Lung microvascular endothelial cell (primary cell): ENCODE results near the gene IDI2. TPM values are rescaled to one million over a fixed set of nuclear protein-coding genes. Genes with fewer than 3 reads are reported as not detected.

ENCODE experiments used
- DNase-seq, 2 donors: peaks; one replicate each; pipeline versions ENCODE4 v3.0.0 to v3.0.0-alpha.2; 2010; ENCODE audit warnings: low read depth in 2 of 2
- total RNA-seq: library from RNA; depleted of rRNA; stranded (reverse); fragments of >200 nt; gene quantifications from 2 replicates; pipeline ENCODE4 v1.2.1, GENCODE V29; 2014

Gene IDI2
- total RNA-seq, 1 donor from 2014 or later, result not detected

DNA sequence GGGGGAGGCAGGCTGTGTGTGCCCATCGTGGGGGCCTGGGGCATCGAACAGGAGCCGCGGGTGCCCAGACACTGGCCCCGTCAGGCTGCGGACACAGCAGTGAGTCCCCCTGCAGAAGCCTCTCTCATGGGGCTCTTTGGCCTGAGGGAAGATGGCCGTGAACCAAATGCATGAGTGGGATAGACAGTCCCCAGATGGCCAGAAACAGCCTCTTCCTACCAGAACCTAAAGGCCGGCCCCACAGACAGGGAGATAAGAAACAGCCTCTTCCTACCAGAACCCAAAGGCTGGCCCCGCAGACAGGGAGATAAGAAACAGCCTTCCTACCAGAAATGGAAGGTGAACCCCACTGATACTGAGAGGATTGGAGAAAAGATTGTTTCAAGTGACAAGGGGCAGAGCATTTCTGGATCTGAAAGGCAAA is 16.6 kb downstream of the IDI2 start:
- no peak for DNase-seq

DNA sequence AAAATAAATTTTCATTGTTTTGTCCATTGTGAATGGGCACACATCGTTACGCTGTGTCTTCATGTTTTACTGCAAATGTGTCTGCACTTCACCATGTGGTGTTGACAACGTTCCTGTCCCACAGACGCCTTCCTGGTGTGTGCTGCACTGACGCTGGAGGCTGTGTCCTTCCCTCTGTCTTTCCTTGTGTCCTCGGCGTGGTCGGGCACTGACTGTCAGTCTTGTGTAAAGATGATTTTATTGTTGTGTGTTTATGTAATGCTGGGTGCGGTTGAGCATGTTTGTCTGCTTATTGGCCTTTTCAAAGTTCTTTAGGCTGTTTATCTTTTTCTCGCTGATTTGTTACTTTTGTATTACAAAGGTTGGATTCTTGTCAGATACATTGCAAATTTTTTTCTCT is 18.1 kb downstream of the IDI2 start:
- DNase-seq, result no peak

DNA sequence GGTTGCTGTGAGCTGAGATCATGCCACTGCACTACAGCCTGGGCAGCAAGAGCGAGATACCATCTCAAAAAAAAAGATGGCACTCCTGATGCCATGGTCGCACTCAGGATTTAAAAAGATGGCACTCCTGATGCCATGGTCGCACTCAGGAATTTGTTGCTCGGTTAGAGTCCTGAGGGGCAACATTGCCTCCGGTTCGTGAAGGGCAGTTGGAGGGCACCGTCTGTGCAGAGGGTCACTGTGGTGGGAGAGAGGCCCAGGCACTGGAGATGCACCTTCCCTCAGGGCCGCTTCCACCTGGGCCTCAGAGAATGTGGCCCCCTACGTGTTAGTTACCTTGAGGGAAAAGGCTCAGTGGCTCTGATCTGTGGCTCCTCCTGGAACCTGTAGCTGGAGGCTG is 19.1 kb downstream of the IDI2 start:
- DNase-seq, result no peak

DNA sequence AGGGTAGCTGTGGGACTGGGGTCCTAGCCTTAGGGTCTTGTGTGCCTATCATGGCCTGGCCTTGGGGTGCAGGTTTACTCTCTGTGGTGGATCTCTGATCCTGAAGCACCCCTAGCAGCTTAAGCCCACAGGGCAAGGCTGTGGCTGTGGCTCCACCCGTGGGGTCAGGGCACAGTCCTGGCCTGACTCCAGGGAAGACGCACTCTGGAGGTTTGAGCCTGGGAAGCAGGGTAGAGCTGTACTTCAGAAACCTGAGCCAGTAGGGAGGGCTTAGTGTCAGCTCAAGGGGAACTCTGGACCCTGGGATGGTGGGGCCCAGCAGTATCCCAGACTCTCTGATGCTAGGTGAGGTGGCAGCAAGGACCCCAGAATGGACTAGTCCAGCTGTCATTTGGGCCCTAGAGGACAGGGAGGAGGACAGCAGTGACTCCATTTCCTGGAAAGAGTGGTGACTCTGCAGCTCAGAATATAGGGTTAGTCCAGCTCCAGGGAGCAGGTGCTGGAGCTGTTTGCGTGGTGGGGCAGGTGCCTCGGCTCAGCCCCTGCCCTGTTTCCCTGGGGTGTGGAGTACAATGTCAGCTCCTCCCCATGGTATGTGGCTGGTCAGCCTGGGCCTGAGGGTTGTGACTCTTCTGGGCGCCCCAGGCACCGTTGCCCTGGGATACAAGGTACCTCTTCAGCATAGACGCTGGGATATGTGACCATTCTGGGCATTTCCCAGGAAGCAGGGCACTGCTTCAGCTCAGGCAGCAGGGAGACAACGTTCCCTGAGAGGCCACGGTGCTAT is 21.6 kb downstream of the IDI2 start:
- no peak for DNase-seq

DNA sequence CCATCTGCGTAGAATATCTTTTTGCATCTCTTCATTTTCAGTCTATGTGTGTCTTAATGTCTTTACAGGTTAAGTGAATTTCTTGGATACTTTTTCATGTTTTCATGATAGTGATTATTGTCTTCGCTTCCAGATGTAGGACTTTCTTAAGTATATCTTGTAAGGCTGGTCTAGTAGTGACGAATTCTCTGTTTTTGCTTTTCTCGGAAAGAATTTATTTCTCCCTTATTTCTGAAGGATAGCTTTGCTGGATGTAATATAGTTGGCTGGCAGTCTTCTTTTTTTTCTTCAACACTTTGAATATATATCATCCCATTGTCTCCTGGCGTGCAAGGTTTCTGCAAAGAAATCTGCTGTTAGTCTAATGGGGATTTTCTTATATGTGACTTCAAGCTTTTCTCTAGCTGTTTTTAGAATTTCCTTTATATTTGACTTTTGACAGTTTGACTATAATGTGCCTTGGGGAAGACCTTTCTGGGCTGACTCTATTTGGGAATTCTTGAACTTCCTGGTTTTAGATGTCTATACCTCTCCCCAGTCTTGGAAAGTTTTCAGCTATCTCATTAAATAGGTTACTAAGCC is 23.1 kb downstream of the IDI2 start:
- no peak for DNase-seq

DNA sequence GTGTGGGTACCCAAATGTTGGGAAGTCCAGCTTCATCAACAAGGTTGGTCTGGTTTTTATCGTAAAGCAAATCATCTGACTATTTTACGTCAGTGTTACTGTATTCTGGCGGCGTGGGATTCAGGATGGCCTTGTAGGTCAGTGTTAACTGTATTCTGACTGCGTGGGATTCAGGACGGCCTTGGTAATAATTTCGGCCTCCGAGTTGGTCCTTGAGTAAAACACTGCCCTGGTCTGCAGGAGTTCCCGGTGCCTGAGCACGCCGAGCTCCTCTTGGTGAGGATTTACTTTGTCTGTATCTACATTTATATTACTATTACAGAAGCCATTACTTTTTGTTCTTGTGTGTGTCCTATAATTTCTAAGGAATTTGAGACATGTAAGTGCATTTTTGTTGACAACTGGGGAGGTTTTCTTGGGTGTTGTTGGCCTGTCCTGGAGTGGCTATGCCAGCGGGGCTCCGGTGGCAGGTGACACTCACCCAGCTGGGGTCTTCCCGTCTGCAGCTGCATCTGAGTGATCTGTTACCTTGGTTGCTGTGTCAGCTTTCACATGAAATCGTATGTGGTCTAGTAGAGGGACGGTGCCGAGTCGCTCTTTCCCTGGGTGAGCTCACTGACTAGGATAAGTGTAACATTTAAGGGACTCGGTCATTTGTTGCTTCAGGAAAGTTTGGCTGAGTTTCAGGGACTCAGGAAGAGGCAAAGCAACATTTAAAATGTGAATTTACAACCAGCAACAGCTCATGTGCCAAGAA is 28.2 kb downstream of the IDI2 start:
- no peak for DNase-seq

DNA sequence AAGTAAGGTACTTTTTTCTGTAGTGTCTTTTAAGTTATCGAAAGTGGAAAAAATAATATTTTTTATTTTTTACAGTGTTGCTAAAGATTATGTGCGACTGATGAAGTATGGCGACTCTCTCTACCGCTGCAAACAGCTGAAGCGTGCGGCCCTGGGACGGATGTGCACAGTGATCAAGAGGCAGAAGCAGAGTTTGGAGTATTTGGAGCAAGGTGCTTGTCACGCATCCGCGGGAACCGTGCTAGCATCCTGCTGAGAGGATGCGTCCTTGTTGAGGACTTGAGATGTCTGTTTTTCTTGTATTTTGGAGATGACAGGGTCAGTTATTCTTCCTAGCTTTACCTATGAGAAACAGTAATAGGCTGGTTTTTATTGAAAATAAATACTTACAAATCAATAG is 29.6 kb downstream of the IDI2 start:
- no peak for DNase-seq

DNA sequence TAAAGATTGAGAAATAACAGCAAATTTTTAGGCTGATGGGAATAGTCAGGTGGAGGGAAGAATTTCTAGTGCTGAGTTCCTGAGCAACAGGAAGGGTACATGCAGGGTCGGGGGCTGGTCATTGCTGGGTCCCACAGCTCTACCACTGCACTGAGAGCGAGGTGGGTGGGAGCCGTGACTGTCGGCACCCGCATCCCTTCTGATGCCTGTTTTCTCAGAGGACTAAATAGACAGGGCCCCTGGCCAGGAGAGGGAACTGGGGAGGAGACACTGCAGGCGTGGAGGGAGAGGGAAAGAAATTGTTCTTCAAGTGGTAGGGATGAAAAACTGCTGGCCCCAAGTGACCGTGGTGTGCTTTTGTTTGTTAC is 30.1 kb downstream of the IDI2 start:
- DNase-seq, result no peak

DNA sequence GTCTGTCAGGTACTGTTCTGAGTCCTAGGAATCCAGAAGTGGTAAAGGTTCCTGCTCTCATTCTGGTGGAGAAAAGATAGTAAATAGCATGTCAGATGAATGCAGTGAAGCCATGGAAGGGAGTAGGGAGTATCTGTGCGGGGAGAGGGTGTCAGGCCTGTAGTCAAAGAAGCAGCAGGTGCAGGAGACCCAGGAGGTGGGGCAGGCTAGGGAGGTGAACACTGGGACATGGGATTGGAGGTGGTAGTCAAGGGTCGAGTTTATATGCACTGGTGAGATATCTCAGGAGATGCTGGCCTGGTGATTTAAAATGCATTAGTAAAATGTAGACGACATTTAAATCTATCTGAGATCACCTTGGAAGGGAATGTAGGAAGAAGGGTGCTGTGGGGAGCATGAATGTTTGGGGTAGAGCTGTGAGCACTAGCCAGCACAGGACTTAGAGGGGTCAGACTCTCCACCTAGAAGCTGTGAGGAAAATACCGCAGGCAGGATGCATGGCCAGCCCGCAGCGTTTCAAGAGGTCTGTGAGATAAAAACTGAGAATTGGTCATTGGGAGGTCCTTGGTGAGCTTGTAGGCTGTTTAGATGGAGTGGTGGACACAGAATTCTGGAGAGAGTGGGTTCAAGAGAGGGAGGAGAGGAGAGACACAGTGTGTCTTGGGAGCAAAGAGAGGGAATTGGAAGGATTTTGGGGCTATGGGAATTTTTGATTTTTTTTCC is 30.7 kb downstream of the IDI2 start:
- DNase-seq, result no peak

DNA sequence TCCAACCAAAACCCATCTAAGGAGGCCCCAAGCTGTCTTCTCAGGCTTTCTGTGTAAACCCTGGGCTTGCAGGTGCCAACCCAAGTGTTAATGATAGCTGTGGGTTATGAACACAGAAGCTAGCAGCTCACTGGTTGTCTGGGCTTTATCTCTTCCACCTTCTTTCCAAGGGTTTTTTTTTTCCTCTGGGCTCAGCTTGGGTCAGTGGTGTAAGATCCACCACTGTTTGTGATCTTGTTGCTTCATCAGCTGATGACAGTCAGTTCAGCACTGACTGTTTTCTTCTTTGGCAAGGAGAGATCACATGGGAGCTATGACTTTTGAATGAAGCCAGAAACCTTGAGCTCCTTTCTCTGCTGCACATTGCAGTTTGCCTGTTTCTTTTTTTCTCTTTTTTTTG is 32.8 kb downstream of the IDI2 start:
- no peak for DNase-seq

DNA sequence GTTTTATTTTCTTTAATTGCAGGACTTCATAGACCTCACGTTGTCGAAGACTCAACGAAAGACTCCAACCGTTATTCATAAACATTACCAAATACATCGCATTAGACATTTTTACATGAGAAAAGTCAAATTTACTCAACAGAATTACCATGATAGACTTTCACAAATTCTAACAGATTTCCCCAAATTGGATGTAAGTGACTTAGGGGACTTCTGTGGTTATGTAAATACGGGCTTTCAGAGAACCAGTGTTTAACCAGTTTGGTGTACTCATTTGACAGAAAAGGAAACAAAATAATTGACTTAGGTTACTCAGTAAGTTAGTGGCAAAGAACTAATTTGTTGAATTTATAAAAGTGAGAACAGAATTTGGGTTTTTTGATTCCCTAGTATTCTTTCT is 33.2 kb downstream of the IDI2 start:
- no peak for DNase-seq

DNA sequence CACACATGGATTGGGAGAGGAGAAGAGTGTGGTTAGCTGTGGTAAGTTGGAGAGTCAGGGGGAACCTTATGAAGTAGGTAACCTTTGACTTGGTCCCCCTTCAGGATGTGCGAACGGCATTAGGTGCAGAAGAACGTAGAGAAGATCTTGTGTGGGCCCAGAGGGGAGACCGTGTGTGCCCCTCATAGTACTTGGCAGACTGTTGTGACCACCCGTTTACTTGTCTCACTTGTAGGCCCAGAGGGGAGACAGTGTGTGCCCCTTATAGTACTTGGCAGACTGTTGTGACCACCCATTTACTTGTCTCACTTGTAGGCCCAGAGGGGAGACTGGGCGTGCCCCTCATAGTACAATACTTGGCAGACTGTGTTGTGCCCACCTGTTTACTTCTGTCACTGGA is 34.9 kb downstream of the IDI2 start:
- DNase-seq, result no peak

DNA sequence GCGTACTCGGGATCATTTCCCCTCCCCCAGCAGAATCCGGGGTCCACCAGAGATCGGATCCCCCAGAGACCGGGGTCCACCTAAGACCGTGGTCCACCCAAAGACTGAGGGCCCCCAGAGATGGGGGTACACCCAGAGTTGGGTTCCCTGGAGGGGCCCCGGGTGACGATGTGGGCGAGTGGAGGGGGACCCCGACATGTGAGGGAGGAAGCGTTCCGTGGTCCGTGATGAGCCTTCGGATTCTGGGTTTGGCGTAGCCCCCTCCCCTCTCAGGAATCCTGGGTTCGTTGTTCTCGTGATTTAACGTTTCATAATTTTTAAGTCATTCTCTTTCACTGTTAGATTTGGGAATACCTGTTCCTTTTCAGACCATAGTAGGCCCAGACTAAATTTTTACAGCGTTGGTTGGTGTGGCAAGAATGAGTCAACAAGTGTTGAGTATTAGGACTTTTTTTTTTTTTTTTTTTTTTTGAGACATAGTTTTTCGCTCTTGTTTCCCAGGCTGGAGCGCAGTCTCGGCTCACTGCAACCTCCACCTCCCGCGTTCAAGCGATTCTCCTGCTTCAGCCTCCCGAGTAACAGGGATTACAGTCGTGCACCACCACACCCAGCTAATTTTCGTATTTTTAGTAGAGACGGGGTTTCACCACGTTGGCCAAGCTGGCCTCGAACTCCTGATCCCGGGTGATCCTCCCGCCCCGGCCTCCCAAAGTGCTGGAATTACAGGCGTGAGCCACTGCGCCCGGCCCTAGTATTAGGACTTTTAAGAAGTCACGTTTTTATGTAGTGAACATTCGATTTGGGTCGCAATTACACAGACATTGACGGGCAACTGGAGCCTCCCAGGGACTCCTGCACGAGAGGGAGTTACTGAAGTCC is 36.8 kb downstream of the IDI2 start:
- DNase-seq, result peak; percentile 26 to 37

DNA sequence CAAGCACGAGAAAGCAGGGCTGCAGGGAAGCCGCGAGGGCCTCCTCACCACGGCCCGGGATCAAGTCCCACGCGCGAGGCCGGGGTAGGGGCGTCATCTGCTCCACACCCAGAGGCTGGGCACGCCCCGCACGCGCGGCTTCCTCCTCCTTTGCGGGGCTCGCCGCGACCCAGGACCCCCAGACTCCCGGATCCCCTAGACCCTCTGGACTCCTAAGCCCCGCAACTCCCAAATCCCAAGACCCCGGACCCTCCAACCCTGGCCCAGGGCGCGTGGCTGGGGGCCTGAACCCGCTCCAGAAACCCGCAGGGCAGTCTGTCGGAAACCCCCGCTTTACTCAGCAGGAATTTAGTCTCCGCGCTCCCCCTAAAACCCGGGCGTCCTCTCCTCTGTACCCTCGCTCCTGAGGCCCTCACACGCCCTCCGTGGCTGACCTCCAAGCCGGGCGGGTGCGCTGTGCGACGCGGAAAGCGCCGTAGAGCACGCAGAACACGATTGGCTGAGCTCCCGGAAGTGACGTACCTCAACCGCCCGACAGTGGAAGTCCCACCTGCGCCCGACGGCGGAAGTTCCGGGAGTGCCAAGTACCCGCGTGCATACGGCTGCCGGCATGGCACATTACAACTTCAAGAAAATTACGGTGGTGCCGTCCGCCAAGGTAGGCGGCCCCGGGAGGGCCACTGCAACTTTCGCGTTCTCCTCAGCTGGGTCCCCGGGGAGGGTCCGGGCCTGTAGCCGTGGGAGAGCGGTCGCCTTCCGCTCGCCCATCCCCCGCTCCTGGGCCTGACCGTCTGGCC is 37.6 kb downstream of the IDI2 start, which contains the start of gene GTPBP4:
Gene GTPBP4 (plus strand): TSS at position 565 of the 797 bp plus-strand sequence. CDS start 46 bp downstream, at position 611.
- peak; percentile 98 to 99 for DNase-seq

DNA sequence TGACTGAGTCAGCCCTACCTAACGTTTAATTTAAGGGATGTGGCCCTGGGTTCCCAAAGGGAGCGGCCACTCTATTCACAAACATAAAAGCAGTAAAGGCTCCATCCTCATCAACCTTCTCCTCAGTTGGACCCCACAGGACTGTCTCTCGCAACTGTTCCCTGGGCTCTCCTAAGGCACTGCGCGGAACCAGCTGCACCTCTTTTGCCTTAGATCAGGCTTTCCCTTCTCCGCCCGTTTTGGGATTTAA is 38.1 kb downstream of the IDI2 start:
- DNase-seq, result no peak

DNA sequence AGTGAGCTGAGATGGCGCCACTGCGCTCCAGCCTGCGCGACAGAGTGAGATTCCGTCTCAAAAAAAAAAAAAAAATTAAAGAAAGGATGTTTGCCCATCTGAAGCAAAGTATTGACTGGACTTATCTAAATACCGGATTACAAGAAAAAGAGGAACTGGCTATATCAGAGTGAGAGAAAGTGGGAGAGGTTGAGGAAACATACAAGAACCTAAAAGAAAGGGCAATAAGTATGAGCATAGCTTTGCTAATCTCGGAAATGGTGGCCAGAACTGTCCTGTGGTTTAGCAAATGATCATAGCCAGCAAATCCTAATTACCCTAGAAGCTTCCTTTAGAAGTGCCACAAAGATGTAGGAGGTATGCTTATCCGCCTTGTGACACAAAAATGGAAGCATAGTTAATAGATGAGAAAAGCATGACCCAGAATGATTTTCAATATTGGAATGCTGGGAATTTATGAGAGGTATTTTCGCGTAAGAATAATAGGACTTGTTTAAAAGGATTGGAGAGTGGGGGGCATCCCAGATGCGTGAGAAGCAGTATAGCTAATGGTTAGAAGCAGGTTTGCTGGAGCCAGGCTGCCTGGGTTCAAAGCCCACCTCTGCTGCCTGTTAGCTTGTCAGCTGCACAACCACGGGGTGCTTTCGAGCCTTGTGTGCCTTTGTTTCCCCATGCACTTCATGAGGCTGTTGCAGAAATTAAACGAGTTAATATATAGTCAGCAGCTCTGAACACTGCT is 38.6 kb downstream of the IDI2 start:
- DNase-seq, result no peak

DNA sequence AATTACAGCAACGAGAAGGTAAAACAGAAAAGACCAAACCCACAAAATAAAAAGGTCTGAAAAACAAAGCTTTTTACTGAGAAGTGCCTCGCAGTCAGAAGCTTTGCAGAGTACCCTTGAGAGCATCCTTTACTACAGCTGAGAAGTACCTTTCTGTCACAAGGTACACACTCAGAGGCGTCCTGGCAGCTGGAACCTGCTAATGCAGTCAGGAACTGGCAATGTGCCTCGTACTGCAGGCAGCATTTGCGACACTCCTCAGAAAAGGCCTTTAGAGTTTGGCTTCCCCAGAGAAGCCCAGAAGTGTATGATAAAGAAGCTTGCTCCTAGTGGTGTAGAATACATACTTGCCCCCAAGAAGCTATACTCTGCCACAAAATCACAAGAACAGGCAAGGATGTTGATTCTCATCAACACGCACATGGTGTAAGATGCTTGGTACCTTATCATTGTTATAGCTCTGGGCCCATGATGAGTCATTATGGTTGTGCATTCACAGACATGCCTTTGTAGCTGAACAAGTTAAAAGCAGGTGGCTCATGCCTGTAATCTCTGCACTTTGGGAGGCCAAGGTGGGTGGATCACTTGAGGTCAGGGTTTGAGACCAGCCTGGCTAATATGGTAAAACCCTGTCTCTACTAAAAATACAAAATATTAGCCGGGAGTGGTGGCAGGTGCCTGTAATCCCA is 39.4 kb downstream of the IDI2 start:
- peak in 1 of 2 donors; percentile 43 for DNase-seq

DNA sequence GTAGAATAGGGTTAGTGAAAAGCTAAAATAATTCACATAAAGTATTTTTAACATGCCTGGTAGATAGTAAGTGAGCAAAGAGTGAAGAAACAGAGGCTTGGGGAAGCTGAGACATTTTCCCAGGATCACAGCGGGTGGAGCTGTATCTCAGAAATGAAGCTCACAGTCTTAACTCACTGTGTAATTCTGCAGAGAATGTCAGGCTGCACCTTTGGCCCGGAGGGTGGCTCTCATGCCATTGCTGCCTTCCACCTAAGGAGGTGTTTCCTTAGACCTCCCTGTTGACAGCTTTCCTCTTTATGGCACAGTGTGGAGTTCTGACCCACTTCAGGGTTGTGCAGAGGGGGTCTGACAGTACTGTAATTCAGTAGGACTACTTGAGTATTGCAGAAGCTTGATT is 40.3 kb downstream of the IDI2 start:
- DNase-seq, result no peak
